ENCODE data around the gene IGSF9B.

DNA sequence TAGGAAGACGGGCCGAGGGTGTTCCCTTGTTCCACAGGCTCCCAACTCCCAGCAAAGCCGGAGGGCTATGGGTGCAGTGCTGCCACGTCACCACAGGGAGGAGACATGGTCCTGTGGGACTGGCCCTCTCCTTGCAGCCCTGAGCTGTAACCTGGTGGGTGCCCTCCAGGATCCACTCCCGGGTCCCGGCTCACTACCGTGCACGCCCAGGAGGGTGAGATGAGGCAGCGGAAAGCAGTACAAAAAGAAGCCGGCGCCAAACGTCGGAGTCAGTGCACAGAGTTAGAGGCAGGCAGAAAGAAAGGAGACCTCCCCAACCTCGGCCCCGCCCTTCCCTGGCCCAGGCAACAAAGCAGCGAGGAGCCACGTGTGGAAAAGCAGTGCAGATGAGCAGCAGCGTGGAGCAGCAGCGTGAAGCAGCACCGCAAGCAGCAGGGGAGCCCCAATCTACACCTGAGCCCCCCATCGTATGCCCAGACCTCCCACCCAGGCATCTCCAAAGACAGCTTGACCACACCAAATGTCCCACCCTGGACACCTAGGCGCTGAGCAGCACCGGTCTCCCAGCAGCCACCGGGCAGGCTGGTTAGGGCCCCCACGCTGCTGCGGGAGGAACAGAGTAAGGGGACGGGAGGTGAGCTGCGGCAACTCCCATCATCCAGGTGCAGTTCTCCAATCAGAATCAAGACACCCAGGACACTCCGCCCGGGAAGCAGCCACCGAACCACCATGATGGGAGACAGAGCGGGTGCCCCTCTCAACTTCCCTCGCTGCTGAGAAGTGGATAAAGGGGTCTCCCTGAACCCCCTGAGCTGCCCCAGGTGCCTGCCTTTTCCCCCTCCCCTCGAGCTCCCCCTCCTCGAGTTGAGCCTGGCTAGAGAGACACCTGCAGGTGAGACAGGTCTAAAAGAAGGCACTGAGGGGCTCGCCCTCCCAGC is 28.8 kb downstream of the IGSF9B start:
- TF ChIP-seq, protein P1, sequence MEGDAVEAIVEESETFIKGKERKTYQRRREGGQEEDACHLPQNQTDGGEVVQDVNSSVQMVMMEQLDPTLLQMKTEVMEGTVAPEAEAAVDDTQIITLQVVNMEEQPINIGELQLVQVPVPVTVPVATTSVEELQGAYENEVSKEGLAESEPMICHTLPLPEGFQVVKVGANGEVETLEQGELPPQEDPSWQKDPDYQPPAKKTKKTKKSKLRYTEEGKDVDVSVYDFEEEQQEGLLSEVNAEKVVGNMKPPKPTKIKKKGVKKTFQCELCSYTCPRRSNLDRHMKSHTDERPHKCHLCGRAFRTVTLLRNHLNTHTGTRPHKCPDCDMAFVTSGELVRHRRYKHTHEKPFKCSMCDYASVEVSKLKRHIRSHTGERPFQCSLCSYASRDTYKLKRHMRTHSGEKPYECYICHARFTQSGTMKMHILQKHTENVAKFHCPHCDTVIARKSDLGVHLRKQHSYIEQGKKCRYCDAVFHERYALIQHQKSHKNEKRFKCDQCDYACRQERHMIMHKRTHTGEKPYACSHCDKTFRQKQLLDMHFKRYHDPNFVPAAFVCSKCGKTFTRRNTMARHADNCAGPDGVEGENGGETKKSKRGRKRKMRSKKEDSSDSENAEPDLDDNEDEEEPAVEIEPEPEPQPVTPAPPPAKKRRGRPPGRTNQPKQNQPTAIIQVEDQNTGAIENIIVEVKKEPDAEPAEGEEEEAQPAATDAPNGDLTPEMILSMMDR (conservative IDR thresholded peaks at IDR 0.05 in 1 of 2, IDR thresholded peaks at IDR 0.05 in 1 of 2; ENCODE audit: extremely low read depth in 1 of 2, insufficient read depth in 1 of 2, low read depth in 1 of 2, low read length in 2 of 2), result peak; percentile 95 to 98
- no peak for TF ChIP-seq EZH2 (IDR thresholded peaks at IDR 0.05; ENCODE audit: borderline replicate concordance, low read length)

Measured in mammary epithelial cell (primary cell).